Measurements from ENCODE around the gene FAM228B.

DNA sequence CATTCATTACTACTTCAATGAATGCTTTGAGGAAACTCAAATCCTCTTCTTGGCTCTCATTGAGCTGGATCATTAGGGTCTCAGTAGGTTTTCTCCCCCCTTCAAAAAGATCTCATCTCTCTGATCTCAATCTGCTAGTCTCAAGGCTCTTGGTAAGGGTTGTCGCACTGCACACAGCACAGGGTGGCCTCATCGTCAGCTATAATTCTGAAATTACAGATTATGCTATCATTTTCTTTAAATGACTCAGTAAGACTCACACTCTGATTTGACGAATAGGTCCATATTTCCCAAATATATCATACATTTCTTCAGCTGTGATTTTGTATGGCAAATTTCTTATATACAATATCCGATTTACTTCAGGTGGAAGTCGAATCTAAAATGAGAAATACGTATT is 49.5 kb upstream of the FAM228B start:
- no peak for TF ChIP-seq HNRNPK (IDR thresholded peaks at IDR 0.05; ENCODE audit: low read depth, low read length, poor library complexity, severe bottlenecking)
- TF ChIP-seq FOXJ2 (tag; IDR thresholded peaks at IDR 0.05): no peak
- no peak for TF ChIP-seq REST (IDR thresholded peaks at IDR 0.05; ENCODE audit: borderline replicate concordance)
- no peak for TF ChIP-seq REST (CRISPR knock-in tag; IDR thresholded peaks at IDR 0.05; ENCODE audit: low read depth)
- TF ChIP-seq, protein P1, sequence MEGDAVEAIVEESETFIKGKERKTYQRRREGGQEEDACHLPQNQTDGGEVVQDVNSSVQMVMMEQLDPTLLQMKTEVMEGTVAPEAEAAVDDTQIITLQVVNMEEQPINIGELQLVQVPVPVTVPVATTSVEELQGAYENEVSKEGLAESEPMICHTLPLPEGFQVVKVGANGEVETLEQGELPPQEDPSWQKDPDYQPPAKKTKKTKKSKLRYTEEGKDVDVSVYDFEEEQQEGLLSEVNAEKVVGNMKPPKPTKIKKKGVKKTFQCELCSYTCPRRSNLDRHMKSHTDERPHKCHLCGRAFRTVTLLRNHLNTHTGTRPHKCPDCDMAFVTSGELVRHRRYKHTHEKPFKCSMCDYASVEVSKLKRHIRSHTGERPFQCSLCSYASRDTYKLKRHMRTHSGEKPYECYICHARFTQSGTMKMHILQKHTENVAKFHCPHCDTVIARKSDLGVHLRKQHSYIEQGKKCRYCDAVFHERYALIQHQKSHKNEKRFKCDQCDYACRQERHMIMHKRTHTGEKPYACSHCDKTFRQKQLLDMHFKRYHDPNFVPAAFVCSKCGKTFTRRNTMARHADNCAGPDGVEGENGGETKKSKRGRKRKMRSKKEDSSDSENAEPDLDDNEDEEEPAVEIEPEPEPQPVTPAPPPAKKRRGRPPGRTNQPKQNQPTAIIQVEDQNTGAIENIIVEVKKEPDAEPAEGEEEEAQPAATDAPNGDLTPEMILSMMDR (IDR thresholded peaks at IDR 0.05 in 2 of 3, conservative IDR thresholded peaks at IDR 0.05 in 1 of 3; ENCODE audit: insufficient read depth in 2 of 3, low read depth in 1 of 3, low read length in 3 of 3): no peak
- no peak for TF ChIP-seq PRPF4 (IDR thresholded peaks at IDR 0.05; ENCODE audit: insufficient read depth, low read depth, low read length, poor library complexity, severe bottlenecking)
- no peak for TF ChIP-seq CC2D1A (IDR thresholded peaks at IDR 0.05)
- no peak for TF ChIP-seq SREBF1 (IDR thresholded peaks at IDR 0.05; ENCODE audit: borderline replicate concordance, low read depth, low read length)
- no peak for TF ChIP-seq GATA2 (CRISPR knock-in tag; IDR thresholded peaks at IDR 0.05)
- TF ChIP-seq ZFX (CRISPR knock-in tag; IDR thresholded peaks at IDR 0.05): no peak
- TF ChIP-seq JUND (IDR thresholded peaks at IDR 0.05; ENCODE audit: borderline replicate concordance, low read depth, low read length): no peak
- no peak for TF ChIP-seq JUND (tag; IDR thresholded peaks at IDR 0.05; ENCODE audit: borderline replicate concordance, low read depth, low read length)
- TF ChIP-seq SIRT6 (IDR thresholded peaks at IDR 0.05; ENCODE audit: low read depth, low read length): no peak
